Right atrium auricular region (tissue), 2 donors: ENCODE results near the gene THSD4. TPM values are rescaled to one million over a fixed set of nuclear protein-coding genes. Genes with fewer than 3 reads are reported as not detected.

ENCODE experiments used
- DNase-seq: peaks from one replicate; pipeline ENCODE4 v3.0.0-alpha.2; 2019; ENCODE audit warnings: low spot score
- H3K27ac ChIP-seq, 2 donors: fragments of 200-600 bp; sonication (generic); 1 replicate in 1 of 2; 2 replicates in 1 of 2; pipeline ENCODE4 v1.5.1; 2016 to 2019
- H3K27me3 ChIP-seq, 2 donors: fragments of 200-600 bp; sonication (generic); one replicate each; pipeline versions ENCODE4 v1.5.1 to v1.6.0; 2017 to 2019
- H3K36me3 ChIP-seq: fragments of 200-600 bp; sonication (generic); one replicate; pipeline ENCODE4 v1.5.1; 2016
- H3K4me1 ChIP-seq, 2 donors: fragments of 200-600 bp; sonication (generic); one replicate each; pipeline versions ENCODE4 v1.5.1 to v1.6.0; 2017 to 2019
- H3K4me3 ChIP-seq, 2 donors: fragments of 200-600 bp; sonication (generic); 1 replicate in 1 of 2; 2 replicates in 1 of 2; pipeline ENCODE4 v1.5.1; 2017 to 2019; ENCODE audit warnings: mild to moderate bottlenecking in 1 of 2, moderate library complexity in 1 of 2
- H3K9me3 ChIP-seq, 2 donors: fragments of 200-600 bp; sonication (generic); one replicate each; pipeline ENCODE4 v1.5.1; 2019
- CTCF ChIP-seq, 2 donors: fragments of 200-600 bp; sonication (generic); IDR thresholded peaks; one replicate each; pipeline ENCODE4 v1.5.1; 2019; ENCODE audit warnings: antibody characterized with exemption in 2 of 2
- total RNA-seq, 2 donors: library from RNA; depleted of rRNA; stranded (reverse); fragments of >200 nt; gene quantifications; one replicate each; pipeline ENCODE4 v1.1.0, GENCODE V29; 2016

The THSD4 gene
- total RNA-seq, 2 donors from 2014 or later = 41.2 to 85.3 TPM

GRCh38 chr15:71785996-71786395 lies 670.7 kb downstream of the THSD4 start:
- Histone ChIP-seq H3K9me3 (no peaks in the 10 kb centered on the region), H3K27me3 (no peaks in the 10 kb centered on the region), H3K4me1 (no peaks in the 10 kb centered on the region), H3K36me3 (no peaks in the 10 kb centered on the region), H3K27ac (no peak overlapping the region), H3K4me3 (no peak overlapping the region)
- TF ChIP-seq CTCF (IDR thresholded peaks at IDR 0.05) = no peak
- no peak for DNase-seq

- Histone ChIP-seq H3K27me3 (no peaks in the 10 kb centered on the region), H3K27ac (no peak overlapping the region), H3K4me3 (no peak overlapping the region), H3K9me3 (no peaks in the 10 kb centered on the region), H3K4me1 (no peaks in the 10 kb centered on the region), H3K36me3 (no peaks in the 10 kb centered on the region)
- TF ChIP-seq CTCF (IDR thresholded peaks at IDR 0.05) = no peak
- no peak for DNase-seq
Observed at GRCh38 chr15:71786673-71787072, 671.4 kb downstream of the THSD4 start.

GRCh38 chr15:71788646-71789579 lies 673.6 kb downstream of the THSD4 start:
- no peaks in the 10 kb centered on the region for H3K27me3 ChIP-seq
- H3K27ac ChIP-seq = no peak overlapping the region
- no peak overlapping the region for H3K4me3 ChIP-seq
- no peaks in the 10 kb centered on the region for H3K36me3 ChIP-seq
- no peak for TF ChIP-seq CTCF (IDR thresholded peaks at IDR 0.05)
- no peak for DNase-seq
- H3K9me3 ChIP-seq = no peaks in the 10 kb centered on the region
- no peaks in the 10 kb centered on the region for H3K4me1 ChIP-seq

- Histone ChIP-seq H3K4me1 (no peaks in the 10 kb centered on the region), H3K9me3 (no peaks in the 10 kb centered on the region)
- no peak for TF ChIP-seq CTCF (IDR thresholded peaks at IDR 0.05)
Observed at GRCh38 chr15:71789616-71790015, 674.3 kb downstream of the THSD4 start.

GRCh38 chr15:71790081-71790480 lies 674.8 kb downstream of the THSD4 start:
- Histone ChIP-seq H3K27ac (no peak overlapping the region), H3K27me3 (no peaks in the 10 kb centered on the region), H3K4me3 (no peak overlapping the region), H3K9me3 (no peaks in the 10 kb centered on the region), H3K4me1 (no peaks in the 10 kb centered on the region), H3K36me3 (no peaks in the 10 kb centered on the region)
- DNase-seq = no peak
- TF ChIP-seq CTCF (IDR thresholded peaks at IDR 0.05) = no peak

More at GRCh38 chr15:71789616-71790015, 674.3 kb downstream of the THSD4 start:
- no peak for DNase-seq
- Histone ChIP-seq H3K36me3 (no peaks in the 10 kb centered on the region), H3K27me3 (no peaks in the 10 kb centered on the region), H3K27ac (no peak overlapping the region), H3K4me3 (no peak overlapping the region)
